HG02588 (cell line): ENCODE data around the gene TMEM89.

Experiments
- ATAC-seq: cut with Tn5 transposase; IDR thresholded peaks from one replicate; pipeline ENCODE4 v1.9.1; 2021; ENCODE audit warnings: mild to moderate bottlenecking, moderate library complexity; ENCODE audit not compliant: unreplicated experiment

TMEM89 gene

GRCh38 chr3:48621461-48621869 lies at the start of gene TMEM89:
Gene TMEM89 (minus strand): TSS chr3:48621769. CDS start chr3:48621756, 13 bp downstream.
- no peak for ATAC-seq

- ATAC-seq: no peak
Observed at GRCh38 chr3:48664929-48665328, 43.4 kb upstream of the TMEM89 start.

- ATAC-seq: no peak
Observed at GRCh38 chr3:48664313-48664644, 42.7 kb upstream of the TMEM89 start.

GRCh38 chr3:48663489-48664312 lies 42.1 kb upstream of the TMEM89 start:
- peak; percentile 88 for ATAC-seq

- ATAC-seq: no peak
Observed at GRCh38 chr3:48662753-48663488, 41.4 kb upstream of the TMEM89 start, which contains the start of gene CELSR3. Gene CELSR3 (minus strand): TSS chr3:48662886. CDS start chr3:48662634, 252 bp downstream.

- no peak for ATAC-seq
Observed at GRCh38 chr3:48662145-48662752, 40.7 kb upstream of the TMEM89 start.

- no peak for ATAC-seq
Observed at GRCh38 chr3:48661501-48662144, 40.1 kb upstream of the TMEM89 start.

- no peak for ATAC-seq
Observed at GRCh38 chr3:48660800-48661400, 39.3 kb upstream of the TMEM89 start.

- ATAC-seq: no peak
Observed at GRCh38 chr3:48656841-48657281, 35.3 kb upstream of the TMEM89 start.

- peak; percentile 48 for ATAC-seq
Observed at GRCh38 chr3:48656061-48656840, 34.7 kb upstream of the TMEM89 start.

- no peak for ATAC-seq
Observed at GRCh38 chr3:48655606-48656005, 34.0 kb upstream of the TMEM89 start.

- ATAC-seq: no peak
Observed at GRCh38 chr3:48655063-48655462, 33.5 kb upstream of the TMEM89 start.

- no peak for ATAC-seq
Observed at GRCh38 chr3:48652923-48653715, 31.6 kb upstream of the TMEM89 start.

- no peak for ATAC-seq
Observed at GRCh38 chr3:48651771-48652170, 30.2 kb upstream of the TMEM89 start.

- no peak for ATAC-seq
Observed at GRCh38 chr3:48650723-48651122, 29.2 kb upstream of the TMEM89 start.

- ATAC-seq: no peak
Observed at GRCh38 chr3:48648188-48648850, 26.8 kb upstream of the TMEM89 start.

GRCh38 chr3:48647714-48648113 lies 26.1 kb upstream of the TMEM89 start:
- no peak for ATAC-seq

GRCh38 chr3:48644898-48645760 lies 23.6 kb upstream of the TMEM89 start:
- ATAC-seq: no peak
